Smooth muscle cell (in vitro differentiated cells): ENCODE results near the gene CDH8. TPM values are rescaled to one million over a fixed set of nuclear protein-coding genes. Genes with fewer than 3 reads are reported as not detected.
A peak's percentile ranks its signal among the peaks of the same experiment; 100 is the strongest.

Experiments
- DNase-seq: peaks from one replicate; lab custom pipeline; 2025; ENCODE audit not compliant: unreplicated experiment; lab: John Stamatoyannopoulos, UW
- H2AFZ ChIP-seq: fragments of 200-600 bp; sonication (generic); 2 replicates; pipeline ENCODE4 v1.6.0; 2016; ENCODE audit warnings: antibody characterized with exemption, low read depth, mild to moderate bottlenecking
- H3F3A ChIP-seq: fragments of 200-600 bp; sonication (generic); 2 replicates; pipeline ENCODE4 v1.6.0; 2017; ENCODE audit warnings: antibody characterized with exemption, low read depth
- H3K27ac ChIP-seq: fragments of 200-600 bp; sonication (generic); 2 replicates; pipeline ENCODE4 v1.5.1; 2016; ENCODE audit warnings: low read depth, mild to moderate bottlenecking
- H3K27me3 ChIP-seq: fragments of 200-600 bp; sonication (generic); 2 replicates; pipeline ENCODE4 v1.6.1; 2016; ENCODE audit warnings: low read depth, mild to moderate bottlenecking
- H3K36me3 ChIP-seq: fragments of 200-600 bp; sonication (generic); 2 replicates; pipeline ENCODE4 v1.5.1; 2016; ENCODE audit warnings: low read depth
- H3K4me1 ChIP-seq: fragments of 200-600 bp; sonication (generic); 2 replicates; pipeline ENCODE4 v1.5.1; 2016; ENCODE audit warnings: low read depth
- H3K4me2 ChIP-seq: fragments of 200-600 bp; sonication (generic); 2 replicates; pipeline ENCODE4 v1.6.0; 2016; ENCODE audit warnings: mild to moderate bottlenecking
- H3K4me3 ChIP-seq: fragments of 200-600 bp; sonication (generic); 2 replicates; pipeline ENCODE4 v1.5.1; 2016; ENCODE audit warnings: mild to moderate bottlenecking
- H3K79me2 ChIP-seq: fragments of 200-600 bp; sonication (generic); 2 replicates; pipeline ENCODE4 v1.6.0; 2016; ENCODE audit warnings: low read depth, mild to moderate bottlenecking
- H3K9ac ChIP-seq: fragments of 200-600 bp; sonication (generic); 2 replicates; pipeline ENCODE4 v1.6.0; 2016; ENCODE audit warnings: low read depth
- H3K9me3 ChIP-seq: fragments of 200-600 bp; sonication (generic); replicated peaks from 2 replicates; pipeline ENCODE4 v1.5.1; 2016; ENCODE audit warnings: low read depth
- H4K20me1 ChIP-seq: fragments of 200-600 bp; sonication (generic); 2 replicates; pipeline ENCODE4 v1.6.0; 2016; ENCODE audit warnings: low read depth
- WGBS: methylation state at CpG from one replicate; pipeline ENCODE4 v1.1.7; 2016; ENCODE audit warnings: low lambda C conversion rate; 5-methylcytosine and 5-hydroxymethylcytosine counted together
- polyA plus RNA-seq: library from polyadenylated mRNA; unstranded; fragments of >200 nt; fragmentation: Nextera tagmentation; extraction: Ambion mirVana; gene quantifications from 2 replicates; pipeline ENCODE4 v1.2.1, GENCODE V29; 2016
- total RNA-seq: library from RNA; depleted of rRNA; stranded (reverse); fragments of >200 nt; gene quantifications from 2 replicates; pipeline ENCODE4 v1.2.3, GENCODE V29; 2014
- TF ChIP-seq, protein P1 (sequence below): fragments of 200-600 bp; sonication (generic); IDR thresholded peaks from 2 replicates; pipeline ENCODE4 v1.5.1; 2017; ENCODE audit warnings: borderline replicate concordance, mild to moderate bottlenecking, antibody characterized with exemption; ENCODE audit not compliant: insufficient read depth, poor library complexity, severe bottlenecking

Gene CDH8
- total and polyA plus RNA-seq, 2 experiments from 2014 or later = 1.8 to 5.5 TPM

DNA sequence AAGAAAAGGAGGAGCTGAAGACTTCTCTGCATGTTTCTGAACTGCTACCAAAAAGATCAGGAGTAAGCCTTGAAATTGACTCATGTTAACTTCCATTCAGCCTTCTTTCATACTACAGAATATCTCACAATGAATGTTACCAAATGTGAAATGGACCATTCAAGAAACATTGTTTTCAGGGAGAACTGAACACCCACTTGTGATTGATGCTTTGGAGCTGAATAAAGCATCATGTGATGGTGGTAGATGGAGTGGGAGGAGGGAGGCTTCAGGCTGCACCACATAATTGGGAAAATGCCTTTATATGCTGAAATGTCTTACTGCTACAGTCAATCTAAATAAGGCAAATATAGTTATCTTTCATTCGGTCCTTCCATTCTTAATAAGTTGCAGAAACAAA is 127.8 kb downstream of the CDH8 start:
- H3K9ac ChIP-seq = no peak overlapping the region
- no peak for DNase-seq
- TF ChIP-seq, protein P1, sequence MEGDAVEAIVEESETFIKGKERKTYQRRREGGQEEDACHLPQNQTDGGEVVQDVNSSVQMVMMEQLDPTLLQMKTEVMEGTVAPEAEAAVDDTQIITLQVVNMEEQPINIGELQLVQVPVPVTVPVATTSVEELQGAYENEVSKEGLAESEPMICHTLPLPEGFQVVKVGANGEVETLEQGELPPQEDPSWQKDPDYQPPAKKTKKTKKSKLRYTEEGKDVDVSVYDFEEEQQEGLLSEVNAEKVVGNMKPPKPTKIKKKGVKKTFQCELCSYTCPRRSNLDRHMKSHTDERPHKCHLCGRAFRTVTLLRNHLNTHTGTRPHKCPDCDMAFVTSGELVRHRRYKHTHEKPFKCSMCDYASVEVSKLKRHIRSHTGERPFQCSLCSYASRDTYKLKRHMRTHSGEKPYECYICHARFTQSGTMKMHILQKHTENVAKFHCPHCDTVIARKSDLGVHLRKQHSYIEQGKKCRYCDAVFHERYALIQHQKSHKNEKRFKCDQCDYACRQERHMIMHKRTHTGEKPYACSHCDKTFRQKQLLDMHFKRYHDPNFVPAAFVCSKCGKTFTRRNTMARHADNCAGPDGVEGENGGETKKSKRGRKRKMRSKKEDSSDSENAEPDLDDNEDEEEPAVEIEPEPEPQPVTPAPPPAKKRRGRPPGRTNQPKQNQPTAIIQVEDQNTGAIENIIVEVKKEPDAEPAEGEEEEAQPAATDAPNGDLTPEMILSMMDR = no peak

DNA sequence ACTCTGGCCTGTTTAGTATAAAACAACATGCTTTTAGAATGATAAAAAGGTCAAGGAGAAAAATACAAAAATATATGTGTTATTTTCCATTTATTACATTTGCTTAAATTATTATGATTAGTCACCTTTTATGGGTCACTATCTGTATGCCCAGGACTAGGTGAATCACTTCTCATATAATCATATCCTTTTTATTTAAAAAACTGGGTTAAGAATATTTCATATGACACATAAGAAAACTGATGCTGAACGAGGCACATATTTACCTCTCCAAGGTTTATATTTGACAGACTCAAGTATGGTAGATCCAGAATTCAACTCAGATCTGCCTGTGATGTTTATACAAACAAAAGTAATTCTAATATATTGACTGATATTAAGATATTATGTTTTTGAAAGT is 134.5 kb downstream of the CDH8 start:
- Histone ChIP-seq H3K9me3 (no peaks in the 10 kb centered on the region), H4K20me1 (no peaks in the 10 kb centered on the region), H3K27me3 (no peaks in the 10 kb centered on the region), H3K9ac (no peak overlapping the region), H3K79me2 (no peaks in the 10 kb centered on the region), H3K4me3 (no peak overlapping the region), H3K4me2 (no peak overlapping the region), H2AFZ (no peak overlapping the region), H3K27ac (no peak overlapping the region), H3F3A (no peaks in the 10 kb centered on the region), H3K4me1 (peaks cover 4% of the 10 kb centered on the region), H3K36me3 (no peaks in the 10 kb centered on the region)
- DNase-seq = no peak
- TF ChIP-seq, protein P1 = no peak
- WGBS = 92% methylated on average over 1 of the region's 1 CpG

More for the DNA sequence above, 127.8 kb downstream of the CDH8 start:
- no peak overlapping the region for H3K27ac ChIP-seq
- H3F3A ChIP-seq = no peaks in the 10 kb centered on the region
- no peaks in the 10 kb centered on the region for H4K20me1 ChIP-seq
- H3K4me3 ChIP-seq = no peak overlapping the region
- 94% methylated on average over 1 of the region's 1 CpG for WGBS
- H3K9me3 ChIP-seq = no peaks in the 10 kb centered on the region
- H3K79me2 ChIP-seq = no peaks in the 10 kb centered on the region
- no peaks in the 10 kb centered on the region for H3K4me1 ChIP-seq
- no peaks in the 10 kb centered on the region for H3K27me3 ChIP-seq
- no peak overlapping the region for H2AFZ ChIP-seq
- H3K36me3 ChIP-seq = no peaks in the 10 kb centered on the region
- no peak overlapping the region for H3K4me2 ChIP-seq

DNA sequence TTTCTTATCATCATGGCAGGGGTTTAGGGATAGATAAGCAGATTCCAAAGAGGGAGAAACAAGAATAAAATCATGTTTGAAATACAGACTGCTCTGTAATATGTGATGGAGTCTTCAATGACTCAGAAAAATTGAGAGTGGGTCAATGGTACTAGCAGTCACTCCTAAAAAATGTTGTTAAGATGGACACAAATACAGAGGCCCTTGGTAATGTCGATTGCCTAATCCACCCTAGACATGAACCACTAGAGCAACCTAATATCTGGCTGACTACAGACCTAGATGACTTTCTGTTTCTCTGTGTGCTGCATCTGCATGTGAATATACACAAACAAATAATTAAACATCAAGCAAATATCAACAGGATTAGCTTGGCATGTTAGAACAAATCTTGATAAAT is 135.8 kb downstream of the CDH8 start:
- Histone ChIP-seq H3F3A (no peaks in the 10 kb centered on the region), H3K4me3 (no peak overlapping the region), H3K9me3 (no peaks in the 10 kb centered on the region), H3K4me2 (peak overlapping the region; percentile 50), H3K4me1 (peaks cover 4% of the 10 kb centered on the region), H2AFZ (peak overlapping the region; percentile 7), H4K20me1 (no peaks in the 10 kb centered on the region), H3K36me3 (no peaks in the 10 kb centered on the region), H3K27ac (peak overlapping the region; percentile 57), H3K79me2 (no peaks in the 10 kb centered on the region), H3K9ac (peak overlapping the region; percentile 49), H3K27me3 (no peaks in the 10 kb centered on the region)
- TF ChIP-seq, protein P1 = no peak
- 11% methylated on average over 1 of the region's 1 CpG for WGBS
- no peak for DNase-seq

DNA sequence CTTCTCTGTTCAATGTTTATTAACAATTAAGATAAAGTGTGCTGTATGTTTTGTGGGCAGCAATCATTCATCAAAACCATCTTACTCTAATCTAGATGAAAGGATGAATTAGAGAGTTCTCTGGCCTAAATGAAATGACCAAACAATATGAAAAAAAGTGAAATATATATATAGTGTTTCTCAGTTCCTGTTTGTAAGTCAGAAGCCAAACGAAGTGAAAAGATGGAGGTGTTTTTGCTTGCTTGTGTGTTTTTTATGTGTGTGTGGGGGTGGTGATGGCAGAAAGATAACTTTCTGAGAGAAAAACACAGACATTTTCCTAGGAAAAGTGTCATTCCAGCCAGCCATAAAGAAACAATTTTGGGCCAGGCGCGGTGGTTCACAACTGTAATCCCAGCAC is 138.6 kb downstream of the CDH8 start:
- Histone ChIP-seq H3K79me2 (no peaks in the 10 kb centered on the region), H3K4me3 (no peak overlapping the region), H3K9me3 (no peaks in the 10 kb centered on the region), H3K9ac (no peak overlapping the region), H3F3A (no peaks in the 10 kb centered on the region), H3K4me1 (peaks cover 4% of the 10 kb centered on the region), H4K20me1 (no peaks in the 10 kb centered on the region), H2AFZ (peak overlapping the region; percentile 10), H3K36me3 (no peaks in the 10 kb centered on the region), H3K27me3 (no peaks in the 10 kb centered on the region), H3K4me2 (no peak overlapping the region), H3K27ac (no peak overlapping the region)
- TF ChIP-seq, protein P1 = no peak
- DNase-seq = no peak
- 50% methylated on average over 3 of the region's 3 CpGs for WGBS
